B cell (primary cell): ENCODE results near the gene LSM10. TPM values are rescaled to one million over a fixed set of nuclear protein-coding genes. Genes with fewer than 3 reads are reported as not detected.

Experiments
- ATAC-seq: fragments of 200-7000 bp; cut with Tn5 transposase; one replicate; pipeline ENCODE4 v1.10.0; 2021; ENCODE audit warnings: low read depth, mild to moderate bottlenecking, moderate number of reproducible peaks, moderate library complexity
- CTCF ChIA-PET: fragments of 350-600 bp; sonication (Branson Sonifier 250); formaldehyde crosslinking; loops from one replicate; lab custom pipeline; 2021; ENCODE audit warnings: antibody characterized with exemption, inconsistent platforms; lab: Charles Lee
- POLR2A ChIA-PET: fragments of 350-600 bp; sonication (Branson Sonifier 250); formaldehyde crosslinking; loops from one replicate; lab custom pipeline; 2021; ENCODE audit warnings: antibody characterized with exemption; lab: Charles Lee
- DNase-seq: peaks from one replicate; pipeline ENCODE4 v3.0.0; 2013
- H2AFZ ChIP-seq: 2 replicates; pipeline ENCODE4 v1.6.1; 2012; ENCODE audit warnings: mild to moderate bottlenecking, low read depth, low read length; ENCODE audit not compliant: insufficient read depth, poor library complexity, severe bottlenecking
- H3K27ac ChIP-seq, 2 donors: 1 replicate in 1 of 2; 2 replicates in 1 of 2; pipeline ENCODE4 v1.5.1; 2012 to 2013; ENCODE audit warnings: low read length in 2 of 2, mild to moderate bottlenecking in 2 of 2, moderate library complexity in 1 of 2
- H3K27me3 ChIP-seq, 4 experiments: fragments of 200-600 bp in 1 of 4; sonication (generic) in 1 of 4; replicated peaks in 1 of 4; 1 replicate in 2 of 4; 2 replicates in 2 of 4; pipeline versions ENCODE4 v1.6.1 to v1.7.0; 2013 to 2016; ENCODE audit warnings: low read length in 3 of 4, mild to moderate bottlenecking in 2 of 4, mixed read lengths in 1 of 4, moderate library complexity in 1 of 4; ENCODE audit not compliant: insufficient read depth in 4 of 4, control insufficient read depth in 3 of 4; ENCODE audit errors: control extremely low read depth in 1 of 4
- H3K36me3 ChIP-seq, 2 experiments: replicated peaks in 1 of 2; 1 replicate in 1 of 2; 2 replicates in 1 of 2; pipeline versions ENCODE4 v1.6.1 to v1.7.1; 2013; ENCODE audit warnings: low read length in 1 of 2; ENCODE audit not compliant: insufficient read depth in 2 of 2, control insufficient read depth in 1 of 2; ENCODE audit errors: control extremely low read depth in 1 of 2, extremely low read depth in 1 of 2
- H3K4me1 ChIP-seq, 2 donors: fragments of 200-600 bp in 1 of 2; sonication (generic) in 1 of 2; 1 replicate in 1 of 2; 2 replicates in 1 of 2; pipeline versions ENCODE4 v1.5.1 to v1.6.1; 2013 to 2017; ENCODE audit warnings: low read length in 2 of 2; ENCODE audit not compliant: control insufficient read depth in 2 of 2, insufficient read depth in 2 of 2
- H3K4me2 ChIP-seq: replicated peaks from 2 replicates; pipeline ENCODE3; 2012; ENCODE audit warnings: mild to moderate bottlenecking, low read depth, low read length; ENCODE audit not compliant: poor library complexity, severe bottlenecking
- H3K4me3 ChIP-seq, 5 experiments: fragments of 200-600 bp in 1 of 5; sonication (generic) in 1 of 5; 1 replicate in 3 of 5; 2 replicates in 2 of 5; pipeline versions ENCODE4 v1.5.1 to v1.7.0; 2011 to 2016; ENCODE audit warnings: low read length in 4 of 5, mild to moderate bottlenecking in 4 of 5, low read depth in 2 of 5, control low read depth in 1 of 5, moderate library complexity in 1 of 5; ENCODE audit not compliant: insufficient read depth in 1 of 5; ENCODE audit errors: control extremely low read depth in 1 of 5, extremely low read depth in 1 of 5
- H3K79me2 ChIP-seq: fragments of 200-600 bp; sonication (generic); one replicate; pipeline ENCODE4 v1.6.0; 2016; ENCODE audit warnings: low read length; ENCODE audit not compliant: control insufficient read depth, insufficient read depth
- H3K9ac ChIP-seq: fragments of 200-600 bp; sonication (generic); 2 replicates; pipeline ENCODE4 v1.6.1; 2017; ENCODE audit warnings: mild to moderate bottlenecking, low read length, moderate library complexity
- H3K9me3 ChIP-seq, 3 donors: one replicate each; pipeline versions ENCODE4 v1.6.1 to v1.7.1; 2013; ENCODE audit warnings: low read length in 2 of 3; ENCODE audit not compliant: control insufficient read depth in 2 of 3, insufficient read depth in 1 of 3; ENCODE audit errors: control extremely low read depth in 1 of 3
- H4K20me1 ChIP-seq: 2 replicates; pipeline ENCODE4 v1.6.0; 2012; ENCODE audit warnings: mild to moderate bottlenecking, low read length; ENCODE audit not compliant: insufficient read depth, control insufficient read depth, poor library complexity, severe bottlenecking
- H3K27ac Mint-ChIP-seq: one replicate; pipeline ENCODE4 v1.8.0; 2021; ENCODE audit warnings: mixed read lengths
- H3K27me3 Mint-ChIP-seq: one replicate; pipeline ENCODE4 v1.8.0; 2021; ENCODE audit warnings: mixed read lengths
- H3K4me1 Mint-ChIP-seq: one replicate; pipeline ENCODE4 v1.8.0; 2021; ENCODE audit warnings: mixed read lengths
- H3K4me3 Mint-ChIP-seq: one replicate; pipeline ENCODE4 v1.8.0; 2021; ENCODE audit warnings: mixed read lengths
- H3K9me3 Mint-ChIP-seq: one replicate; pipeline ENCODE4 v1.8.0; 2022; ENCODE audit warnings: mixed read lengths; ENCODE audit not compliant: insufficient read depth
- CTCF ChIP-seq: fragments of 200-600 bp; IDR thresholded peaks from one replicate; pipeline ENCODE4 v1.8.0; 2022; ENCODE audit warnings: antibody characterized with exemption, mild to moderate bottlenecking
- EZH2 ChIP-seq: IDR thresholded peaks from 2 replicates; pipeline ENCODE4 v1.6.1; 2012; ENCODE audit warnings: borderline replicate concordance, low read depth, mild to moderate bottlenecking, moderate library complexity, low read length; ENCODE audit not compliant: insufficient read depth, poor library complexity, severe bottlenecking
- WGBS: methylation state at CpG from one replicate; pipeline ENCODE4 v1.1.5; 2013; ENCODE audit warnings: missing lambda C conversion rate; ENCODE audit not compliant: insufficient coverage; 5-methylcytosine and 5-hydroxymethylcytosine counted together
- intact Hi-C: fragments of 100-400 bp; cut with micrococcal nuclease; formaldehyde crosslinking; loops from one replicate; pipeline ENCODE4 v1.10.0; 2022
- polyA plus RNA-seq: library from polyadenylated mRNA; depleted of rRNA; stranded (reverse); fragments of >200 nt; gene quantifications from 2 replicates; pipeline ENCODE4 v1.2.3, GENCODE V29; 2012
- total RNA-seq, 2 donors: library from RNA; stranded (reverse); fragments of 120-200 nt in 1 of 2; gene quantifications; 1 replicate in 1 of 2; 2 replicates in 1 of 2; pipeline versions ENCODE4 v1.2.3 to v1.2.4, GENCODE V29; 2013 to 2022

Gene LSM10
- total and polyA plus RNA-seq, 2 donors (not counting 1 experiment from before 2014, with no cell fraction given), result 73.5 to 136 TPM

GRCh38 chr1:36419569-36419968 lies 21.9 kb upstream of the LSM10 start:
- H3K4me2 ChIP-seq, result no peak overlapping the region
- H3K79me2 ChIP-seq, result no peaks in the 10 kb centered on the region
- ChIA-PET CTCF (interaction anchor here (0.7 to 5.2 kb wide), 28 partner anchors 11 to 324 kb away, joined by 3 to 98 read pairs (median 4); partner anchors contain the start of gene TRAPPC3), POLR2A (interaction anchor here (0.7 to 1.3 kb wide), 4 partner anchors 33 to 114 kb away, joined by 3 to 7 read pairs (median 6); no protein-coding TSS in a partner anchor)
- ATAC-seq (no peak), DNase-seq (no peak)
- no peak overlapping the region for H3K4me3 ChIP-seq
- intact Hi-C loops, result no loop called here
- WGBS, result 96% methylated on average over 3 of the region's 4 CpGs
- H4K20me1 ChIP-seq, result no peaks in the 10 kb centered on the region
- TF ChIP-seq EZH2, result no peak
- no peak for TF ChIP-seq CTCF
- no peak overlapping the region for H3K9ac ChIP-seq
- H3K36me3 ChIP-seq, result no peaks in the 10 kb centered on the region
- Mint-ChIP-seq H3K4me1 (peaks cover 8% of the 10 kb centered on the region), H3K4me3 (no peak overlapping the region), H3K27ac (no peak overlapping the region), H3K27me3 (no peaks in the 10 kb centered on the region), H3K9me3 (no peaks in the 10 kb centered on the region)
- H2AFZ ChIP-seq, result no peak overlapping the region
- H3K4me1 ChIP-seq, result peaks cover 4 to 5% of the 10 kb centered on the region in 2 donors
- H3K27me3 ChIP-seq, result no peaks in the 10 kb centered on the region
- no peaks in the 10 kb centered on the region for H3K9me3 ChIP-seq
- H3K27ac ChIP-seq, result no peak overlapping the region

- POLR2A ChIA-PET, result interaction anchor here (0.6 to 1.3 kb wide), 3 partner anchors 21 to 76 kb away, joined by 3 to 5 read pairs (median 3); no protein-coding TSS in a partner anchor
- CTCF ChIA-PET, result interaction anchor here (0.6 to 5.2 kb wide), 23 partner anchors 10 to 324 kb away, joined by 3 to 98 read pairs (median 5); partner anchors contain the start of gene TRAPPC3
- intact Hi-C loops, result no loop called here
- peaks cover 4 to 8% of the 10 kb centered on the region in 2 donors for H3K4me1 ChIP-seq
- no peaks in the 10 kb centered on the region for H3K9me3 ChIP-seq
- Mint-ChIP-seq H3K27me3 (no peaks in the 10 kb centered on the region), H3K9me3 (no peaks in the 10 kb centered on the region), H3K4me3 (no peak overlapping the region), H3K4me1 (peaks cover 10% of the 10 kb centered on the region), H3K27ac (no peak overlapping the region)
- no peak overlapping the region for H3K4me3 ChIP-seq
- no peak overlapping the region for H3K27ac ChIP-seq
- WGBS, result 97% methylated on average over 3 of the region's 3 CpGs
- no peaks in the 10 kb centered on the region for H3K79me2 ChIP-seq
- TF ChIP-seq EZH2 (no peak), CTCF (no peak)
- ATAC-seq, result no peak
- H2AFZ ChIP-seq, result no peak overlapping the region
- H4K20me1 ChIP-seq, result no peaks in the 10 kb centered on the region
- H3K36me3 ChIP-seq, result no peaks in the 10 kb centered on the region
- DNase-seq, result no peak
- no peak overlapping the region for H3K4me2 ChIP-seq
- H3K27me3 ChIP-seq, result no peaks in the 10 kb centered on the region
- H3K9ac ChIP-seq, result no peak overlapping the region
These were observed 21.4 kb upstream of the LSM10 start for GRCh38 chr1:36419140-36419539.
